Glutamatergic neuron (in vitro differentiated cells): ENCODE measurements around the gene HIVEP3. TPM values are rescaled to one million over a fixed set of nuclear protein-coding genes. Genes with fewer than 3 reads are reported as not detected.

ENCODE experiments used
- DNase-seq: peaks from one replicate; pipeline ENCODE4 v3.0.0; 2022
- H3K27ac Mint-ChIP-seq: one replicate; pipeline ENCODE4 v1.8.0; 2020; ENCODE audit warnings: mild to moderate bottlenecking, mixed read lengths, inconsistent platforms; ENCODE audit not compliant: unreplicated experiment
- H3K27me3 Mint-ChIP-seq: one replicate; pipeline ENCODE4 v1.8.0; 2020; ENCODE audit warnings: mild to moderate bottlenecking, moderate library complexity, mixed read lengths, inconsistent platforms; ENCODE audit not compliant: unreplicated experiment
- H3K36me3 Mint-ChIP-seq: one replicate; pipeline ENCODE4 v1.8.0; 2020; ENCODE audit warnings: mild to moderate bottlenecking, mixed read lengths, inconsistent platforms; ENCODE audit not compliant: unreplicated experiment
- H3K4me1 Mint-ChIP-seq: one replicate; pipeline ENCODE4 v1.8.0; 2020; ENCODE audit warnings: mild to moderate bottlenecking, low read depth, mixed read lengths, inconsistent platforms; ENCODE audit not compliant: unreplicated experiment
- H3K4me3 Mint-ChIP-seq: one replicate; pipeline ENCODE4 v1.8.0; 2020; ENCODE audit warnings: mild to moderate bottlenecking, mixed read lengths, inconsistent platforms; ENCODE audit not compliant: unreplicated experiment
- H3K9me3 Mint-ChIP-seq: one replicate; pipeline ENCODE4 v1.8.0; 2020; ENCODE audit warnings: mild to moderate bottlenecking, moderate library complexity, mixed read lengths, inconsistent platforms; ENCODE audit not compliant: unreplicated experiment
- total RNA-seq: library from RNA; stranded (reverse); fragmentation: NEBNext Ultra II Directional; extraction: Animal tissue kit (Norgen Biotek cat#: 25700); gene quantifications from one replicate; pipeline ENCODE4 v1.2.1, GENCODE V29; 2021; ENCODE audit not compliant: unreplicated experiment
- TF ChIP-seq, protein P1 (sequence below): fragments of 200-600 bp; sonication (generic); IDR thresholded peaks from one replicate; pipeline ENCODE4 v1.5.0; 2021; ENCODE audit not compliant: partially characterized antibody, unreplicated experiment

The HIVEP3 gene
- total RNA-seq, 1 donor from 2014 or later, result 15.1 TPM

DNA sequence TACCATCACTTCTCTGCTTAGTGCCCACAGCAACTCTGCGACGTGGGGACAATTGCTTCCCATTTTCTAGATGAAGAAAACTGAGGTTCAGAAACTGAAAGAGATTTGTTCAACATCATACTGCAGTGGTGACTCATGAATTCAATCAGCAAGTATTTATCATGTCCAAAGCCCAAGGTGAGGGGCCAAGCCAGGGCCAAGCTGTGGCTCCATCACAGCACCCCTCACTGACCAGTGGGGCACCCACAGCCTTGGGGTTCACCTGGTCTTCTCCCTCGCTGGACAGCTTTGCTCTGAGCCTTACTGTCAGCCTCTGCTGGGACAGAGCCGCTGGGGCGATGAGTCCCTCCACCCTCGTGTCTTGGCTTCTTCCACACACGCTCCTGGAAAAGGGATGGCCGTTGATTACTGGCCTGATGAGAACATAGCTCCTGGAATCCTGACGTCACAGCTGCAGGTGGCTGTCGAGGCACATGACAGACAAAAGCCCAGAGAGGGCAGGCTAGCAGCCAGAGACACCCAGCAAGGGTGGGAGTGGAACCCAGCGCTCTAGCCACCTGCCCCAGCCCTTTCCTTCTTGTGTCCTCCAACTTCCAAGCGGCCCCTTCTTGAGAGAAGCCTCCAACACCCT is 440.5 kb downstream of the HIVEP3 start:
- DNase-seq, result no peak
- Mint-ChIP-seq H3K27ac (no peak overlapping the region), H3K4me1 (peaks cover 8% of the 10 kb centered on the region), H3K36me3 (no peaks in the 10 kb centered on the region), H3K27me3 (peaks cover 3% of the 10 kb centered on the region), H3K4me3 (no peak overlapping the region), H3K9me3 (peaks cover 4% of the 10 kb centered on the region)
- TF ChIP-seq, protein P1, sequence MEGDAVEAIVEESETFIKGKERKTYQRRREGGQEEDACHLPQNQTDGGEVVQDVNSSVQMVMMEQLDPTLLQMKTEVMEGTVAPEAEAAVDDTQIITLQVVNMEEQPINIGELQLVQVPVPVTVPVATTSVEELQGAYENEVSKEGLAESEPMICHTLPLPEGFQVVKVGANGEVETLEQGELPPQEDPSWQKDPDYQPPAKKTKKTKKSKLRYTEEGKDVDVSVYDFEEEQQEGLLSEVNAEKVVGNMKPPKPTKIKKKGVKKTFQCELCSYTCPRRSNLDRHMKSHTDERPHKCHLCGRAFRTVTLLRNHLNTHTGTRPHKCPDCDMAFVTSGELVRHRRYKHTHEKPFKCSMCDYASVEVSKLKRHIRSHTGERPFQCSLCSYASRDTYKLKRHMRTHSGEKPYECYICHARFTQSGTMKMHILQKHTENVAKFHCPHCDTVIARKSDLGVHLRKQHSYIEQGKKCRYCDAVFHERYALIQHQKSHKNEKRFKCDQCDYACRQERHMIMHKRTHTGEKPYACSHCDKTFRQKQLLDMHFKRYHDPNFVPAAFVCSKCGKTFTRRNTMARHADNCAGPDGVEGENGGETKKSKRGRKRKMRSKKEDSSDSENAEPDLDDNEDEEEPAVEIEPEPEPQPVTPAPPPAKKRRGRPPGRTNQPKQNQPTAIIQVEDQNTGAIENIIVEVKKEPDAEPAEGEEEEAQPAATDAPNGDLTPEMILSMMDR, result no peak

DNA sequence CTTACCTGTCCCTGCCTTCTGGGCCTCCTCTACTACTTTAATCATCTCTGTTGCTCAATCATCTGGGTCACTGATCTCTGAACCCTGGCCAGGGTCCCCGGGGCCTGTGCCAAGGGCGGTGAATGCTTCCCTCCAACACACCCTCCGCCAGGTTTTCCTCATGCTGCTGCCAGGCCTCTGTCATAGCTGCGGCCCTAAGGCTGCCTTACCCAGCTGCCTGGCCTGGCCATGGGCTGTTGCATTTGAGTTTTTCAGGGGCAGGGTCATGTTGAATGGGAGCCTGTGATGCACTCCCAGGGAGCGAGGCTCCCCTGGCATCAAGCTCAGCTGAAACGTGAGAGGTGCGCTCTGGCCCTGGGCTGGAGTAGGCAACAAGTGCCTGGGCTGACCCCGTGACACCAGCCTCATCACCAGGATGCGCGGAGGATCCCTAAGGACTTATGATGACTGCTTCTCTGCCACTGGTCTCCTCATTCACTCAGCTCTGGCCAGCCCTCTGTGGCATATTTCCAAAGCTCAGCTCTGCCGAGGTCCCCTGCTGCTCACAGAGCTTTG is 441.8 kb downstream of the HIVEP3 start:
- Mint-ChIP-seq H3K9me3 (peaks cover 4% of the 10 kb centered on the region), H3K27me3 (no peaks in the 10 kb centered on the region), H3K4me1 (peaks cover 3% of the 10 kb centered on the region), H3K4me3 (no peak overlapping the region), H3K36me3 (no peaks in the 10 kb centered on the region), H3K27ac (no peak overlapping the region)
- TF ChIP-seq, protein P1, result no peak
- no peak for DNase-seq

DNA sequence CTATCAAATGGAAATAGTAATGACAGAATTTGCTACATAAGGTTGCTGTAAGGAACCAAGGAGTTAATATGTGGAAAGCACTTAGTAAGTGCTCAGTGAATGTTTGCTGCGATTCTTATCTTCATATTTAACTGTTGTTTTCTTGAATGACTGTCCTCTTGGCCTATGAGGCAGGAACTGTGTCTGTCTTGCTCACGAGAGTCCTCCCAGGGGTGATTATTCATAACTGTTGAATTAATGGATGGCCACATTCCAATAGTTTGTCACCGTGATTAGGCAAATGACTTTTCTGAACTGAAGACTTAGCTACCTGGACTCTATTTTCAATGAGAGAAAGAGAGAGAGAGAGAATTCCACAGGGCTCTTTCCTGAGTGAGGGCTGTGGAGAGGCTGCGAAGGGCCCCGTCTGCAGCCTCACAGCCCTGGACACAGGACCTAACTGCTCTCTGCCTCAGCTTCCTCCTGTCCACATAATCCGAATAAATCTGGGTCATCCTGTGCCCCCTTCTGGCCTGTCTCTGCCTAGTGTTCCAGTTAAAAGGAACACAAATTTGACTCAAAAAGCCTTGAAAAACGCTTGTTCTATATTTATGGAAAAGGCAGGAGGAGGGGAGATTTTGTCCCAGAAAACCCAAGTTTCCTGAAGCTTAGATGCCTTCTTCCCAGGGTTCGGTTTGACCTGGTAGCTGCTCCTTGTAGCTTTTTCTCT is 442.7 kb downstream of the HIVEP3 start:
- Mint-ChIP-seq H3K9me3 (peaks cover 4% of the 10 kb centered on the region), H3K36me3 (no peaks in the 10 kb centered on the region), H3K27me3 (no peaks in the 10 kb centered on the region), H3K27ac (no peak overlapping the region), H3K4me1 (peaks cover 3% of the 10 kb centered on the region), H3K4me3 (no peak overlapping the region)
- no peak for DNase-seq
- TF ChIP-seq, protein P1, result no peak

DNA sequence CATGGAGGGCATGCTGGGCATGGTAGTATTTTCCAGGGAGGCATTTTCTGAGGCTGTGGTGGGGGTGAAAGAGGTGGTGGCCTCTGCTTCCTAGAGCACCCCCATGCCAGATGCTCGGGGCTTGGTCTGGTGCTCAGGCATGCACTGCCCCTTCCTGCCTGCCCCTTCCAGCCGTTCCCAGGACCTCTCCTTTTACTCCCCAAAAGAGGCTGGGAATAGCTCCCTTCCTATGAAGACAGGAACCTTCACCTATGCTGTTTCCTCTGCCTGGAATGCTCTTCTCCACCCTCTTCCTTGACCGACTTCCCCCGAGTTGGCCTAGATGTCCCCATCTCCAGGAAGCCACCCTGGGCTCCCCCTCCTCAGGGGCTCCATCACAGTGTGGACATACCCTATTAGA is 443.4 kb downstream of the HIVEP3 start:
- TF ChIP-seq, protein P1, result no peak
- no peaks in the 10 kb centered on the region for H3K36me3 Mint-ChIP-seq
- H3K9me3 Mint-ChIP-seq, result peaks cover 4% of the 10 kb centered on the region
- no peaks in the 10 kb centered on the region for H3K27me3 Mint-ChIP-seq
- no peak overlapping the region for H3K27ac Mint-ChIP-seq
- H3K4me3 Mint-ChIP-seq, result no peak overlapping the region
- DNase-seq, result no peak
- H3K4me1 Mint-ChIP-seq, result peaks cover 3% of the 10 kb centered on the region
